HCEC 1CT (cell line): ENCODE measurements around the gene PCYT2.
A peak's percentile ranks its signal among the peaks of the same experiment; 100 is the strongest.
"Not testable (repeated sequence)": the region's sequence is repeated elsewhere in the genome, so short reads cannot be mapped to it uniquely, and the experiment has no call there.

ENCODE experiments used
- DNase-seq: peaks from one replicate; pipeline ENCODE4 v3.0.0-alpha.2; 2017

PCYT2 gene

DNA sequence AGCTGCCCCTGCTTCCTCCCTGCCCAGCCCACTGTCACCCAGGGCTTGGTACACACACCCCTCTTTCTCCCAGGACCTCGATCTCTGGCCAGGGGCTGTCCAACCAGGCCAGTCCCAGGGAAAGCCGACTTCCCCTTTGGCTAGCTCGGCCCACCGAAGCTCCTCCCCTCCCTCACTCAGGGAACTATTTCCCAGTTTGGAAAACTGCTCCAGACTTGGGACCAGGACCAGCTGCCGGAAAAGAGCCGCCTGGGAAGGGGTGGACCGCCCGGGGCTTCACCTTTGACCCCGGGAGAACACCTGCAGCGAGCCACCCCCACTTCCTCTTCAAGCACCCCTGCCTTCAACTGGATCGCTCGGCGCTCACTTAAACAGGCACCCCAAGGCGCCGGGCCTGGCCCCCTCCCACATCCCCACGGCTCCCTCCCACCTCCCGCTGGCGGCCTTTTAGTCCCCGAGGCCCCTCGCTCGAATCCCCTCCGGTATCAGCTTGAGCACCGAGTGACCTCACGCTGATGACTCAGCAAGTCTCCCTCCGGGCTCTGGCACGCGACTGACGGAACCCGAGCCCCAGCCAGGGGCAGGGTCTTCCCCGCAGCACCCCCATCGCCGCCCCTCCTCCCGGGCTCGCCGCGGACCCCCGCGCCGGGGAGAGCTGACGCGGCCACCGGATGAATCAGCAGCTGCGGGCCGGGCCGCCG is 15.4 kb upstream of the PCYT2 start:
- peak; percentile 73 for DNase-seq

DNA sequence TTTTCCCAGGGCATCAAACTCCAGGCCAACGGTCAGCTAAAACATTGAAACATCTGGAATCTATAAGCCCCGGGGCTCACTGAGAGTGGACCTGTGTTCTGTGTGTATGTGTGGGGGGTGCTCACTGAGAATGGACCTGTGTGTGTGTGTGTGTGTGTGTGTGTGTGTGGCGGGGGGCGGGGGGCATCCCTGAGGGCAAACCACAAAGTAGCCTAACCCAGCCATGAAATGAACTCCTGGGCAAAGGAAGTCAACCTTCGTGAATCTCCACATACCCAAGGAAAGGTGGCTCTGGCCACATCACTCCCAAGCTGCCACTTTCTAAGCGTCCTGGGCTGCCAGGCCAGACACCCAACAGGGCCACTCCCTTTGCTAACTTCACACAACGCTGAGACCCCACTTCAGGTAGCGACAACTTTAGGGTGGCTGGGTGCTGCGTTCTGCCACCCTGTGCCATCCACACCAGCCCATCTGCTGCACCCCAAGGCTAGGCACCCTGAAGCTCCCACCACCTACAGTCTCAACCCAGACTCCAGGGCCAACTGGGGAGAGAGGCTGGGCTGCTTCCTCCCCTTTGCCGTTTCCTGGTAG is 14.8 kb upstream of the PCYT2 start:
- no peak for DNase-seq

DNA sequence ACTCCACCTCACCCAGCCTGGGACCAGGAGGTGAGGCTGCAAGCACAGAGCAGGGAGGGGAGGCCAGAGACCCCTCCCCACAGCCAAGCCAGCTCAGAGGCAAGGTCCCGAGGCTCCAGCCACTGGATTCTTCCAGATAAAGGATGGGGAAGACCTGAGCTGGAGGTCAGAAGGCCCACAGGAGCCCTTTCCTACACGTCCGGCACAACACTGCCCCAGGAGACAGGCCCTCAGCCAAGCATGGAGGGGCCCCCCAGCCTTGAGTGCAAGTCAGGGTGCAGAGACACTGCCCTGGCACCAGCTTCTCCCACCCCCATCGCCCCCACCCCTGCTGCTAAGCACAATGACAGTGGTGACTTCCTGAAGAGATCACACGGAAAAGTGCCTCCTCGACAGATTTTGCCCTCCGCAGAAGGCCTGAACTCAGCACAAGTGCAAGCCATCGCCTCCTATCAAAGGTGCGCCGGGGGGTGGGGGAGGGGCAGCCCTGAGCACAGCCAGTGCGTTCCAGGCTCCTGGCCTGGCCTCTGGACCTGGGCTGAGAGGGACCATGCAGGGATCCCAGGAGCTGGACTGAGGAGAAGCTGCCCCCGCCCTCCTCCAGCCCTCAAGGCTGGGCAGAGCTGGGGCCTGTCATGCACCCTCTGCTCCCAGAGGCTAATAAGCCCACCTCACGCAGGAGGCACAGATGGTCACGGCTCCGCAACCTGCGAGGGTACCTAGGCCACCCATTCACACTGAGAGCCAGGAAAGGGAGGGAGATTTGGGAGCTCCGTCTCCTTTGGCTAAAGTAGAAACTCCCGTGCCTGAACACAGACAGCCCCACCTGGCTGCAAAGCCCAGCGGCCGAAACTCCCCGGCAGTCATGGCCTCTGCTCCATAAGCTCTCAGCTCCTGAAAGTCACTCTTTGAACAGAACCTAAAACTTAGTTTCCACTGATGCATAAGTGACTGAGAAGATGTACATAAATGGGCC is 13.6 kb upstream of the PCYT2 start:
- no peak for DNase-seq

DNA sequence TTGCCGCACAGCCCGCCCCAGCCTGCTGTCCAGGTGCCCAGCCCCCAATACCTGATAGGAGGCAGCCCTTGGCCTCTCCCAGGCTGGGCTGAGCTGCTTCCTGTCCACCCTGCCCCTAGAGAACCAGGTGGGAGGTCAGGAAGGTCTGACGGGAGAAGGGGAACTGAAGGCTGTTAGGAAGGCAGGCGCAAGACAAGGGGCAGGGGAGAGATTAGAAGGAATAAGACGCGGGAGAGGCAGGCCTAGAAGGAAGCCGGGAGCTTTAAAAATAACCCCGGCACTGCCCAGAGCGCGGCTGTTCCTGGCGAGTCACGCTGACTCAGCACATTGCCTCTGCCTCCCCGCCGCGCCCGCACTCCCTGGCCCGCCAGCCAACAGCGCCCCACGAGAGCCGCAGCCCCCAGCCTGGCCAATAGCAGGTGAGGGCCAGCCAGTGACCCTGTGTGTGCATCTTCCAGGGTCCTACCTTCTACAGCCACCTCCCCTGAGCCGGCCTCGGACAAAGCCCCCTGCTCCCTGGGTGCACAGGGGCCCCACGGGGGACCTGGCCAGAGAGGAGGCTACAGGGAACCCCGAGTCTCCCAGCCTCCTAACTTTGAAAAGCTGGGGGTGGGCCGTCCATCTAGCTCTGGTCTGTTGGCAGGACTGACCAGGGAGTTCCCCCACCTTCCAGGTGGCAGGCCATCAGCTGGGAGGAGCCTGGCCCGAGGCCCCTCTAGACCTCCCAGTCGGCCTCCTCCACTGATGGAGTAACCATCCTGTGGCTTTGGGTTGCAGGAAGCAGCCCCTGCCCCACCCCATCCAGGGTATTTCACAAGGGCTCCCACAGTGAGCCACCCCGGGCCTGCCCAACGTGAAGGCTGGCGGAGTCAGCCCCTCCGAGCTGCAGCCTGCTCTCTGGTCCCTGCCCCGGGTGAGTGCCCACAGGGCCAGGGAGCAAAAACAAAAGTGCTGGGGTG is 12.4 kb upstream of the PCYT2 start:
- peak; percentile 79 for DNase-seq

DNA sequence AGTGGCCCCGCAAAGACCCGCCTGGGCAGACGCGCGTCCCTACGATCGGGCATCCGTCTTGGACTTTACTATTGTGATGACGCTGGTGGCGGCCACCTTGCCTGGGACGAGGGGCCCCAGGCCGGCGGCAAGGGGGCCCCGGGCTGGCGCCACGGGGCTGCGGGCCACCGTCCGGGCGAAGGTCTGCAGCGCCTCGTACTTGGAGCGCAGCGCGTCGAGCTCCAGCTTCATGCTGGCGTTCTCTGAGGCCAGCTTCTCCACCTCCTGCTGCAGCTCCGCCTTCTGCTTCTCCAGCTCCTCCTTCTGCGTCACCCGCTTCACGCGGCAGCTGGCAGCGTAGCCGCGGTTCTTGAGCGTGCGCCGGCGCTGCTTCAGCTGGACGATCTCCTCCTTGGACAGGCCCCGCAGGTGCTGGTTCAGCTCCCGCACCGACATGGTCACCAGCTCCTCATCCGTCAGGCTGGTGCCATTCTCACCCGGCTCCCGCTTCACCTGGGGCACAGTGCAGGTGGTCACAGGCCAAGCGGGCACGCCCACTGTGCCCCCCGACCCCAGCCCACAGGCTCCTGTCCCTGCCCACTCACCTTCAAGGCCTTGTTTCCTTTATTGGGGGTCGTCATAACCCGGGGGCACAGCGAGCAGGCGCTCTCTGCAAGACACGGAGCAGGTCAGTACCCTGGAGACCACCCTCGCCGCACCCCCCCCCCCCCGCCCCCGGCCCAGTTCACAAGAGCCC is 11.5 kb upstream of the PCYT2 start:
- no peak for DNase-seq

DNA sequence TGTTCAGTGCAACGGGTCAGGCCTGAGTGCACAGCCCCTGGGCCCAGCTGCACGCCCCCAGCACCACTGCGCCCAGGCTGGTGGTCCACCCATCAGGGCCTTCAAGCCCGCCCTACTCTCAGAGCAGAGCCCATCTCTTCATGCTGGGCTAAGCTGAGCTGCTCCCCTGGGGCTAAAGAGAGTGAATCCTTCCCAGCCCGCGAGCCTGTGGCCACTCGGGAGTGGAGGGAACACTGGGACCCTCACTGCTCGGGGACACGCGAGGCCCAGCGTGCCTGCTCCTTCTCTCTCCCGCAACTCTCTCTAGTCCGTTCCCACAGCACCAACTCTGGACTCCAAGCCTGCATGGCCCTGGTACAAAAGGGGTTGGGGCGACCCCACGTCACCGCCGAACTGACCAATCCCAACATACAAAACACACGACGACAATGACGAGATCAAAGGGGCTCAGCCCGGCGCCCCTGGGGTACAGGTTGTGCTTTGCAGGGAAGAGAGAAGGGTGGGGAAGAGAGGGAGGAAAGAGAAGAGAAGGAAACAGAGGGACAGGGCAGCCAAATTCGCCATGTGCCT is 10.9 kb upstream of the PCYT2 start:
- DNase-seq = no peak

DNA sequence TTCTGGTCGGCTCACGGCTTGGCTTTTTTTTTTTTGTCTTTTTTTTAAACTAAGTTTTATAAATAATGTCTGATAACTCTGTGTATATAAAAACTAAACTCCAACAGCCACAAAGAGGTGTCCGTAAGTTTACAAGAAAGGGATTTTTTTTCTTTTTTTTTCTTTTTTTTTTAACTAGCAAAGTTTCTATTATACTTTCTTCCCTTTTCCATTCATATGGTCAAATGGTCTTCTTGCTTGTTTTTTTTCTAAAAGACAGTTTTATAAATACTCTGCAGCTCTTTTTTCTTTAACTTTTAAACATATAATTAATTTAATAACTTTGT is 10.3 kb upstream of the PCYT2 start:
- DNase-seq = no peak

DNA sequence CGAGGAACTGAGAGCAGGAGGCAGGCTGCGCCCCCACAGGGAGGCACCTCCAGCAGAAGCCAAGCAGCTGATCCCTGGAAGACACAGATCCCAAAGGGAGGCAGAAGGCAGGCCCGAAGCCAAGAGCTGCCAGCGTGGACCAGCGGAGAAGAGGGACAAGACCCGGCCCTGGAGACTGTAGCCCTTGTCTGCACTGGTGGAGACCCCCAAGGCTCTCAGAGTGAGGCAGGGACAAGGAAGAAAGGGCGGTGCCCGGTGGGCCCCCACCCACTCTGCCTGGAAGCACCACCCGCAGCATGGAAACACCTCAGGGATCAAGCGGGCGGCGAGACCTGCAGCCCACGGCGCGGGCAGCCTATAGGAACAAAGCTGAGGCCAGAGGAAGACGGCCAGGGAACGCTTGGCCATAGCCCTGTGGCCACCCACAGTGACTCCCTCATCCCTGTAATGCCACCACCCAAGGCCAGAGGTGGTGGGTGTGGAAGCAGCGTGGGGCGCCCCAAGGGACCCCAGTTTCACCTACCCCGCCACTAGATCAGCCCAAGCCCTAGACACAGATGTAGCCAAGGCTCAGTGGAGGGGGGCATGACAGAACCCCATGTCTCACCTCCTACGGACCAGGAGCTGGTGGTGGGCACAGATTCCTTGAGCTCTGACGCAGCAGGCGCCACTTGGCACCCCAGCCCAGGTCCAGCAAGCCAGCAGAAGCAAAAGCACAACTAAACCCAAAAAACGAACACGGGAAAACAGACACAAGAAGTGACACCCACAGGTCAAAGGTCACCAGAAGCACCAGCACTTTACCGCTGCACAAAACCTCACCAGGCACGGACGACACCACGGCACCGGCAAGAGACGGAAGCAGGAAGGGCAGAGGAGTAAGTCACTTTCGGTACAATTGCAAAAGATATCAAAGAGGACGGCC is 9.7 kb upstream of the PCYT2 start:
- no peak for DNase-seq

DNA sequence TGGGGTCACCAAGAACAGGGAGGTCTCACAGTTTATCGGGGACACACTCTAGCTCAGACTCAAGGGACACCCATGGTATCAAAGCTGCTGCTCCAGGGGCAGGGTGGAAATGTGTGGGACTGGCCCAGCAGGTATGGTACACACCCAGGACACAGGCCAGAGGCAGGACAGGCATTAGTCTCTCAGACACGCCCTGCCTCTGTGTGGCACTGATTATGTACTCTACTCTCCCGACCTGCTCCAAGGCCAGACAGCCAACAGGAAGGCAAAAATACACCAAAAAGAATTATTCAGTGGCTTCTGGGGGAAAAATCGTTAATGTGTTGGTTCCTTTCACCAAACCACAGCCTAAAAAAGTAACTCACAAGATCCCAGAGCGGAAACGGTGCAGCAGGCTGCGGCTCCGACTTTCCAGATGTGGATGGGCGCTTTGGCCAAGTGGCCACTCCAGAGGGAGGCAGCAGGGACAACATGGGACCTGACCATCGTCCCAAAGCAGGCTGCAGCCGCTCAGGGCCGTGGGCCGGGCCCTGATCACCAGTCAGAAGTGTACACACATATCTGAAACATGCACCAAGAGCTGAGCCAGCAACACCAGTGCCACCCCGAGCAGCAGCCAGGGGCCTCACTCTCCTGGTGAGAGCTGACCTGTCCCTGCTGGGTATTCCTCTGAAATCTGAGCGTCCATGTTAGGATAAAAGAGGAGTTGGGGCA is 7.8 kb upstream of the PCYT2 start:
- DNase-seq = no peak

DNA sequence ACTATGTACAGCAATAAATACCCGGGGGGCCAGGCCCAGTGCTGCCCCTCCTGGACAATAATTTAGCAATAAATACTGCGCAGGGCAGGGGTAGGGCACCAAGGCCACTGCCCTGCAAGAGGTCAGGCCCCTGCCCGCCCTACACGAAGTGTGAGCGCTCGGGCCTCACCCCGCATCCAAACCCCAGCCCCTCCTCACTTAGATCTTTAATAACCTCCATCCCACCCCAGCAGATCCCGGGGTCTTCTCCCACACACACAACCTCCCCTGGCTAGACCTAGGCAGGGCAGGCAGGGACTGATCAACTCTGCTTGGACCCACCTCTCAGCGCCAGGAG is 7.1 kb upstream of the PCYT2 start:
- not testable (repeated sequence) for DNase-seq

DNA sequence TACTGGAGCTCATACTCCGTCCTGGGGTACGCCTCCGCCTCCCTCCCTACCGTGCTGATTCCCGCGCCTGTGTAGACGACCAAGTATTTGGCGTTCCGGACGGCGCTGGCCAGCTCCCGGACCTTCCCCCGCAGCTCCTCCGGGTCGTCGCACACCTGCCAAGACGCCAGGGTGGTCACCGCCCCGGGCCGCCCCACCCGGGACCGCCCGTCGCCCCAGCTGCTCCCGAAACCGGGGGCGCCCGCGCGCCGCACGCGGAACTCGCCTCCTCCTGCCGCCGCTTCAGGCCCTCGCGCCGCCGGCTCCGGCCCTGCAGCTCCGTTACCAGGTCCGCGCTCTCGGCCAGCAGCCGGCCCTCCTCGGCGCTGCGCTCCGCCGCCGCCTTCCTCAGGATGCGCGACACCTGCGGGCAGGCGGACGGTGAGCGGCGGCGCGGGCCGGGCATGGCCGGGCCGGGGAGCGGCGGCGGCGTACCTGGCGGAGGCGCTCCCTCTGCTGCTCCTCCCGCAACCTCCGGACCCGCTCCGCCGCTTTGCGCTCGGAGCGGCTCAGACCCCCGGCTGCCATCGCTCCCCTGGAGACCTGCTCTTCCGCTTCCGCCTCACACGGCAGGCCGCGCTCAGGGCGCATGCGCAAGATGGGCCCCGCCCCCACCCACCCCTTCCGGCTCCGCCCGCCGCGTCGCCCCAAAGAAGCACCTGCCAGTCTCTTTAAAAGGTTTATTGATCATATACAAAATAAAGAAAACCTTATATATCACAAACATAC is 6.5 kb upstream of the PCYT2 start, which contains the start of gene SIRT7:
Gene SIRT7, minus strand, starts transcription at position 612 of the 768 bp plus-strand sequence. Its CDS starts 45 bp downstream, at position 567.
- DNase-seq = peak; percentile 66

DNA sequence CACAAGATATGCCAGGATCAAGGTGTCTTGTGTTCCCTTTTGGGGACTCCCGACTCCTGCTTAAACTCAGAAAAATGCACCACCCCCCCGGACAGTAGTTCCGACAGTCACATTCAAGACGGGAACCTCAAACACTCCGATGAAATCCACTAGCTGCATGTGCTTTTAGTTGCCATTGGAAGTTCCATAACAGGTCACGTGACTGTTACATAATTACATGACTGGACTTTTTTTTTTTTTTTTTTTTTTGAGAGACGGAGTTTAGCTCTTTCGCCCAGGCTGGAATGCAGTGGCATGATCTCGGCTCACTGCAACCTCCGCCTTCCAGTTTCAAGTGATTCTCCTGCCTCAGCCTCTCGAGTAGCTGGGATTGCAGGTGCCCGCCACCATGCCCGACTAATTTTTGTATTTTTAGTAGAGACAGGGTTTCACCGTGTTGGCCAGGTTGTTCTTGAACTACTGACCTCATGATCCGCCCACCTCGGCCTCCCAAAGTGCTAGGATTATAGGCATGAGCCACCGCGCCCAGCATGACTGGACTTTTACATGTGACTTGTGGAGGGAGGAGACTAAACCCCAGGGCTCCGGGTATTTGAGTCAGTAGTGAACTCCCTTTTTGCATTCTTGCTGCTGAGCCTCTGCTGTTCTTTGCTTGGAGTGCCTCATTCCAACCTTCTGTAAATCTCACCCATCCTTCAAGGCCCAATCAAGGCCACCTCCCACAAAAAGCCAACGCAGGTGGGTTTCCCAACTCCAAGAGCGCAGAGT is 5.2 kb upstream of the PCYT2 start:
- DNase-seq = peak; percentile 86

DNA sequence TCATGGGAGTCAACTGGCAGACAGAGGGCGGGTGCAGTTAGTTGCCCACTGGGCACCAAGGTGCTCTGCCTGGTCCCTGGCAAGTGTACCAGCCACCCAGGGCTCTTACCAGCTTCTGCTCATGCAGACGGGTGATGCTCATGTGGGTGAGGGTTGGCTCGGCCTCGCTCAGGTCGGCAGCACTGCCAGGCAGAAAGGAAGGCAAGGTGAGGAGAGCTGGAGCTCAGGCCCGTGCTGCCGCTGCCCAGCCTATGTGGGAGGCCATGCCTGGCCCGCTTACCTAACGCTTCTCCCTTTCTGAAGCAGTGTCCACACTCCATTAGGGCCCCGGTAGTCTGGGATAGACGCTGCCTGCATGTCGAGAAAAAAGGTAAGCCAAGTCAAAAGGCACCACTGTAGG is 4.1 kb upstream of the PCYT2 start:
- DNase-seq = no peak

DNA sequence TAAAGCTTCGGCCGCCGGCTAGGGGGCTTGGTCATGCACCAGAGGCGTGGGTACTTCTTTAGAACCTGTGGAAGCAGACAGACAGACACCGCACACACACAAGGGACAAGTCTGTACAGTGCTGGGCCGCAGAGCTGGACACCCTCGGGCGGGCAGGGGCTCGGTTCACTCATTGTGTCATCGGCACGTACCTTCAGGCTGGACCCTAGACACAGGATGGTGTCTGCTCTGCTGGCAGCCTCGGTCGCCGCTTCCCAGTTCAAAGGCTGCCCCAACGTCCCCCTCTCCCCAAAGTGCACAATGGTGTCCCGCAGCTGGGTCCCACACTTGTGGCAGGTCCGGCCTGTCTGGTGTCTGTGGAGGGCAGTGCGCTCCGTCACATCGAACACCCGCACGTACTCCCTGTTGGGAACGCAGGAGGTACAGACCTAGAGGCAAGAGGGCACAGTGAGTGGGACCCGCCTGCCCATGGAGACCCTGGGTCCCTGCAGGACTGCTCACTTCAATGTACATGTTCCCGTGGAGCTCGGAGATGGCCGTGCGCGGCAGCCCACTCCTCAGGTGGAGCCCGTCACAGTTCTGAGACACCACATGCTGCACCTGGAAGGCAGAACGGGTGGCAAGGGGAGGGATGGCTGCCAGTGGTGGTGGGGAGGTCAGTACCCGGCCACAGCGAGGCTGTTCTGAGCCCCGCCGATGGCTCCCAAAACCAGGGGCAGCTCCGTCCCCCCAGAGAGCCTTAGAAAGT is 3.1 kb upstream of the PCYT2 start:
- no peak for DNase-seq

DNA sequence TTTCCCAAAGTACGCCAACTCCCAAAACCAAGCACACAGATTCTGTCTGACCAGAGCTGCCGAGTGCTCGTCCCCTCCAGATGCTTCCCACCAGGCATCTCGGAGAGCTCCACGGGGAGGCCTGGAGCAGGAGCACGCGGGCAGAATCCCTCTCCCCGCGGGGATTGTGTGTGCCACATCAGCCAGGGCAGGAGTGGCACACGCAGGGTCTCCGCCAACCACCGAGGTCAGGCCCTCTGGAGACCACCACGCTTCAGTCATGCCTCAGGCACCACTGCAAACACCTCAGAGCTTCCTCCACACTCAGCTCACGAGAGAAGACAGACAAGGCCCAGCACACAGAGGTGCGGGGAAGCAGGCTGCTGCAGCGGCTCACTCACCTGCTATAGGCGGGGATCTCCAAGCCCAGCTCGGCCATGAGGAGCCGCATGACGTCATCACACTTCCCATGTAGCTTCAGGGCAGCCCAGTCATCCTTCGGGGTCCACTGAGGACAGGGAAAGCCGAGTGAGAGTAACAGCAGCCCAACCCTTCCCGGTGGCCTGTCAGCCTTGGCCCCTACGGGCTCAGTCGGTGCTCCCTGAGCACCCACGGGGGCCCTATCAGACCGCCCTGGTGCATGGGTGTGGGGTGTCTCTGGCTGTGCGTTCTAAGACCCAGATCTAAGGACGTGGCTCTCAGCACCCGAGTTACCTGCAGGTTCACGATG is 2.3 kb upstream of the PCYT2 start:
- no peak for DNase-seq

DNA sequence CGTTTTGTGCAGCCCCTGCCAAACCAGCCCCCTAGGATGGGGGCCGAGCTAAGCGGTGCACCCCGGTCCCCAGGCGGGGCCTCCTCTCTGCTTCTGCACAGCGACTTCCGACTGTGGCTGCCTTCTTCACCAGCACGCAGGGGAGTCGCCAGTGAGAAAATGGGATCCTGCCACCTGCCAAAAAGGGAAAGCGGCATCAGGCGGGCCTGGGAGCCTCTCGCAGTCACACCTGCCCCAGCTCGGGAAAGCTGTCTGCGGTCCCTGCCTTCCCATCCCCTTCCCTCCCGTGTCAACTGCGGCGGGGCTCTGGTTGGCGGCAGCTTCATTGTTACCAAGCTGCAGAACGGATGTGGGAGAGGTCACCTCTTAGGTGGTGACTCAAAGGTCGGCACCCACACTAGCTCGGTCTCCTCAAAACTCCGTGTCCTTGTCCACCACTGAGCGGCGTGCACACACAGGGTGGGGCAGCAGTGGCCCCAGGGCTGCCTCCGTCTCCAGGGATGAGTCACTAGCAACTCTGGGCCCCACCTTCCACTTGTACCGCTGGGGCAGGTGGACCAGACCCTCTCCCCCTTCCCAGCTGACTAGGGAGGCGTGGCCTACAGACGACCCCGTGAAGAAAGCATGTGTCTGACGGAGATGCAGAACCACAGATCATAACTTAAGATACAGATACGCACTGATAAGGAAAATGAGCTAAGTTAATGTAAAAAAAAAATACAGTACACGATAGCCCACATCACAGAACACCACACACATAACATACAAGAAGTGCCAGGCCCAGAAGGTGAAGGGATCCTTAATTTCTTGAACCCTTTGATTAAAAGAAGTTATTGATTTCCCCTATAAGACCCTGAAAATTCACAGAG is 1.5 kb upstream of the PCYT2 start:
- DNase-seq = no peak
